NOMO-1 treated with dmso at 0.1 percent for 144 hours (cell line): ENCODE results near the gene LRRC61.
"Not testable (repeated sequence)": the region's sequence is repeated elsewhere in the genome, so short reads cannot be mapped to it uniquely, and the experiment has no call there.

Source experiments
- DNase-seq: peaks from one replicate; lab custom pipeline; 2025; ENCODE audit not compliant: unreplicated experiment; lab: John Stamatoyannopoulos, UW

Gene LRRC61

DNA sequence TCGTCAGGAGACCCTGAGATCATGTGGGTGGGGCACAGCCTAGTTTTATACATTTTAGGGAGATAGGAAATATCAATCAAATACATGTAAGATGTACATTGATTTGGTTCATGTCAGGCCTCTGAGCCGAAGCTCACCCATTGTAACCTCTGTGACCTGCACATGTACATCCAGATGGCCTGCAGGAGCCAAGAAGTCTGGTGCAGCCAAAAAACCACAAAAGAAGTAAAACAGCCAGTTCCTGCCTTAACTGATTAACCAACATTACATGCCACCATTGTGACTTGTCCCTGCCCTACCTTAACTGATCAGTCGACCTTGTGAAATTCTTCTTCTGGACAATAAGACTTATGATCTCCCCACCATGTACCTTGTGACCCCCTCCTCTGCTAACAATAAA lies 16.0 kb upstream of the LRRC61 start:
- no peak for DNase-seq

GRCh38 chr7:150307904-150308303 lies 15.3 kb upstream of the LRRC61 start:
- no peak for DNase-seq

DNA sequence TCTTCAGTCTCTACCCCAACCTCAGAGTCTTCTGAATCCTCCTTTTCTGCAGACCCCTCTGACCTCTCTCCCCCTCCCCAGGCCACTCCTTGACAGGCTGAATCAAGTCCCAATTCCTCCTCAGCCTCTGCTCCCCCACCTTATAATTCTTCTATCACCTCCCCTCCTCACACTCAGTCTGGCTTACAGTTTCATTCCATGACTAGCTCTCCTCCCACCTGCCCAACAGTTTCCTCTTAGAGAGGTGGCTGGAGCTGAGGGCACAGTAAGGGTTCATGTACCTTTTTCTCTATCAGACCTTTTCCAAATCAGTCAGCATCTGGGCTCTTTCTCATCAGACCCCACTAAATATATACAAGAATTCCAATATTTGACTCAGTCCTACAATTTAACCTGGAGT lies 14.6 kb upstream of the LRRC61 start:
- no peak for DNase-seq

- DNase-seq, result no peak
Observed at GRCh38 chr7:150311146-150311545, 12.0 kb upstream of the LRRC61 start.

DNA sequence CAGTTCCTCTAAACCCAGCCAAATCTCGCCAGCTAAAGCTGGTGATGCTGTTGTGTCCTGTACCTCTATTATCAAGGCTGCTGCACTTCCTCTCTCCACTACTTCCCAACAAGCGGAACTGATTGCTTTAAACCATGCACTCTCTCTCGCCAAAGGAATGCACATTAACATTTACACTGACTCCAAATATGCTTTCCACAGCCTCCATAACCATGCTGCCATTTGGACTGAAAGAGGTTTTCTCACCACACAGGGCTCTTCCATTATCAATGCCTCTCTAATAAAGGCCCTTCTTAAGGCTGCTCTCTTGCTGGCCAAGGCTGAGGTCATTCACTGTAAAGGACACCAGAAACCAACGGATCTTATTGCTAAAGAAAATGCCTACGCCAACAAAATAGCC lies 11.4 kb upstream of the LRRC61 start:
- no peak for DNase-seq

DNA sequence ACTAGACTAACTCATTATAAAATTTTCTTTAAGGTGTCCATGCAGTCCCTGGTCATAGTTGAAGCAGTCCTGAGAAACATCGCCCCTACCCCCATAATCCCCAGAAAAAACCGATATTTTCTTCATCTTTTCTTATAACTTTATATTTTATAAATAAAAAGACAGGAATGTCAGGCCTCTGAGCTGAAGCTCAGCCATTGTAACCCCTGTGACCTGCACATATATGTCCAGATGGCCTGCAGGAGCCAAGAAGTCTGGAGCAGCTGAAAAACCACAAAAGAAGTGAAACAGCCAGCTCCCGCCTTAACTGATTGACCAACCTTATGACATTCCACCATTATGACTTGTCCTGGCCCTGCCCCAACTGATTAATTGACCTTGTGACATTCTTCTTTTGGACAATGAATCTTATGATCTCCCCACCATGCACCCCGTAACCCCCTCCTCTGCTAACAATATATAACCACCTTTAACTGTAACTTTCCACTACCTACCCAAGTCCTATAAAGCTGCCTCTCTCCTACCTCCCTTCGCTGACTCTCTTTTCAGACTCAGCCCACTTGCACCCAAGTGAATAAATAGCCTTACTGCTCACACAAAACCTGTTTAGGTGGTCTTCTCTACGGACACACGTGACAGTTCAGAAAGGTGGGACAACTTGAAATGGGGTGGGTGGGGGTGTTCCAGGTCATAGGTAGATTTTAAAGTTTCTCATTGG lies 10.3 kb upstream of the LRRC61 start:
- DNase-seq, result not testable (repeated sequence)

GRCh38 chr7:150313367-150313809 lies 9.8 kb upstream of the LRRC61 start:
- no peak for DNase-seq

DNA sequence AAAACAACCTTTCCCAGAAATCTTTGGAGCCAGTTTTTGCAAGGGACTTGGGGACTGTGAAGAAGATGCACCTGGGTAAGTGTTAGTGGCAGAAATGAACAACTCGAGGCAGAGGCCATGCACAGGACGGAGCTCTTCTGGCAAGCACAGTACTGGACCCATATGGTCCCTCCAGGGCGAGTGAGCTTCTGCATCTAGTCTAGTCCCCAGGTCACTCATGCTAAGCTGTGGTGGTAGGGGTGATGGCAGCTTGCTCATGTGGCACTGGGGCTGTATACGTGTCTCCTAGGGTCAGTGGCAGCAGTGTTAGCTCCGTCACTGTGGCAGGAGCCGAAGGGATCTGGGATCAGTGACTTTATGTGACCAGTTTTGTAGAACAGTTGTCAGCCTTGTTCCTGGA lies 9.3 kb upstream of the LRRC61 start:
- no peak for DNase-seq

- DNase-seq, result no peak
Observed at GRCh38 chr7:150314639-150315239, 8.4 kb upstream of the LRRC61 start.

GRCh38 chr7:150316987-150317386 lies 6.2 kb upstream of the LRRC61 start:
- not testable (repeated sequence) for DNase-seq

DNA sequence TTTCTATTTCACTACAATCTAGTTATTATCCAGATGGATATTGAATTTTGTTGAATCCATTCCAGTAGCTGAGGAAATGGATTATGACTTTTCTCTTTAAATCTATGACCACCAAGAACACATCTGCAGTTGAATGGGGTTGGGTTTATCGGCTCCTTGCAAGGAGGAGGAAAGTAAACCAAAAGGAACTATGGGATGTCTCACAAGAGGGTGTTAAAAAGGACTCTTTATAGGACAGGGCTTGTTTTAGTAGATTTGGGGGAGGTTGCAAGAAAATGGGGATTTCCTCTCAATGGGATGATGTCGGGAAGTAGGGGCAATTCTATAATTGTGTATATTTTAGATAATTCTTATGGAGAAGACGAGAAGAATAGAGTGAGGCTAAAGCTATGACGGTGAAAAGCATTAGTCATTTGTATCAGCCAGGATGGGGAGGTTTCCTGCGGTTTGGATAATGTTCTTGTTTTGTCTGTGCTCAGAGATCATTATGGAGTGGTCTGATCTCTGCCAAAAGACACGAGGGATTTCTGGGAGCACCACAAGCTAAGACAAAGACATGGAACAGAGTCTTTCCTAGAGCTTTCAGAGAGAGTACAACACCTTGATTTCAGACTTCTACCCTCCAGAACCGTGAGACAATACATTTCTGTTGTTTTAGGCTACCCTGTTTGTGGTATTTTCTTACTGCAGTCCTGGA lies 5.3 kb upstream of the LRRC61 start:
- DNase-seq, result no peak

DNA sequence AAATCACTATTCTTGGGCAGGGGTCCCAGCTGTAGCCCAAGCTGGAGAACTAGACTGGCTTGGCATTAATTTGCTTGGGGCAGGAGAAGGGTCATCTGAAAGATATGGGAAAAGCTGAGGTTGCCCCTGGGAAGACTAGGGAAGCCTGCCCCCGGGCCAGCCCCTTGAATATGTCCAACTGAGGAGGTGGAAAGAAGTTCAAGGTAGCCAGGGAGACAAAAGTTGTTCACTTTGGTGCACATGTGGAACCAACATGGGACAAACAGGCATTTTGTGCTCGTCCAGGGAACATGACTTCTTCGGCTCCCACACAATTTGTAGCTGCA lies 1.4 kb upstream of the LRRC61 start:
- no peak for DNase-seq

DNA sequence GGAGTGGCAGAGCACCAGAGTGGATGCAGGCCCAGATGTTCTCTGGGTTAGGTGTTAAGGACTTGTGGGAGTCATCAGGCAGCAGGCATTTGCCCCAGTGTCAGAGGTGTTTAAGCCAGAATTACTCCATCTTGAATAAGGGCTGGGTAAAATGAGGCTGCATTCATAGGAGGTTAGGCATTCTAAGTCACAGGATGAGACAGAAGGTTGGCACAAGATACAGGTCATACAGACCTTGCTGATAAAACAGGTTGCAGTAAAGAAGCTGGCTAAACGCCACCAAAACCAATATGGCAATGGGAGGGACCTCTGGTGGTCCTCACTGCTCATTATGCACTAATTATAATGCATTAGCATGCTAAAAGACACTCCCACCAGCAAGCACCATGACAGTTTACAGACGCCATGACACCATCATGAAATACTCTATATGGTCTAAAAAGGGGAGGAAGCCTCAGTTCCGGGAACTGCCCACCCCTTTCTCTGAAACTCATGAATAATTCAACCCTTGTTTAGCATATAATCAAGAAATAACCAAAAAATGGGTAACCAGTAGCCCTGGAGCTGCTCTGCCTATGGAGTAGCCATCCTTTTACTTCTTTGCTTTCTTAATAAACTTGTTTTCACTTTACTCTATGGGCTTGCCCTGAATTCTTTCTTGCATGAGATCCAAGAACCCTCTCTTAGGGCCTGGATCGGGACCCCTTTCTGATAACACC lies 882 bp upstream of the LRRC61 start:
- no peak for DNase-seq

GRCh38 chr7:150323682-150324372 lies 672 bp downstream of the LRRC61 start:
- DNase-seq, result no peak

GRCh38 chr7:150324373-150324961 lies 1.3 kb downstream of the LRRC61 start:
- no peak for DNase-seq

GRCh38 chr7:150325110-150325611 lies 2.0 kb downstream of the LRRC61 start:
- DNase-seq, result no peak

GRCh38 chr7:150325901-150326300 lies 2.7 kb downstream of the LRRC61 start:
- DNase-seq, result no peak

DNA sequence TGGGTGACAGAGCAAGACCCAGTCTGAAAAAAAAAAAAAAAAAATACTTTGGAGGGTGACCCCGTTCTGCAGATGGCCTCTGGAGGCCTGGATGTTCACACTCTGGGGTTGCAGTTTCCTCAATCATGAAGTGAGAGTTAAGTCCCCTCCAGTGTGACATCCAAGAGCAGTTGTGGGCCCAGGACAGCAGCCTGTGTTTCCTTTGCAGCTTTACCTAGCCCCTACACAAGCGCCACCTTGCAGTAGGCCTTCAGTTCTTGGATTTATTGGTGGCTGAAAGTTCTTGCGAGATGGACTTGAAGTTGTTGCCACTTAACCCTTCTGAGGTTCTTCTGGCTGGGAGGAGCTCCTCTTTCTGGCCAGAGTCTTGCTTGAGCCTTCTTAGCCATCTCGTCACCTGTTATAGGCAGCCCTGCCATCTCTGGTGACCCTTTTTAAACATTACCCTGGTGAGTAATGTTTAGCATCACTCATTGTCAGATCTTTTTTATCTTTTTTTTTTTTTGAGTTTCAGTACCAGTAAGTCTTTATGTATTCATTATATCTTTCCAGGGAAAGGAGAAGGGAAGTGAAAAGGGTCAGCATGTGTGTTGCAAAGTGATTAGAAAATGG lies 3.6 kb downstream of the LRRC61 start:
- DNase-seq, result no peak

DNA sequence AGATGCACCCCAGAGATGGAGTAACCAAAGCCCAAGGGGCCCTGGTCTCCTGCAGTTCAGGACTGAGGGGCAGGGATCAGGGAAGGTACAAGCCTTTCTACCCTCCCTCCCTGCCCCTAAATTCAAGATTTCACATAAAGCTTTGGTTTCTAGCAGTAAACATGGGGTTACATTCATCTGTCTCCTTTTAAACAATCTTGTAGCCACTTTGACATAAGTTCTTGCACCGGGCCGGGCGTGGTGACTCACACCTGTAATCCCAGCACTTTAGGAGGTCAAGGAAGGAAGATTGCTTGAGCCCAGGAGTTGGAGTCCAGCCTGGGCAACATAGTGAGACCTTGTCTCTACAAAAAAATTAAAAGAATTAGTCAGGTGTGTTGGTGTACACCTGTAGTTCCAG lies 4.2 kb downstream of the LRRC61 start:
- DNase-seq, result no peak
